Measurements from ENCODE around the gene SUN1.

The SUN1 gene

DNA sequence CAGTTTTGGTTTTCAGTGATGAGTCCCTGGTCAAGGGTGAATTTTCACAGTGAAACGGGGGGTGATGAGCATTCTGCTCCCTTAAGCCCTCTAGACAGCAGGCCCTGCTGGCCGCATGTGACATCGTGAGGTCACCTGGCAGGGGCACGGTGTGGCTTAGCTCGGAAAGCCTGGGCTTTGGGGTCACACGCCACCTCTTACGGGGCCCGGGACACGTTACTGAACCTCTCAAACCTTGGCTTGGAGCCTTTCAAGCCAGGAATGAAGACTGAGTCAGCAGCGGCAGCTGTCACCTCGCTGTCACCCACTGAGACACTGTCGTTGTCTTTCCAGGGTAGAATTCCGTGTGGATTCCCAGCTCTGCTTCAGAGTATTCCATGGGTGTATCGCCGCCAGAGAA, 48.2 kb downstream of the SUN1 start:
- DNase-seq: no peak

DNA sequence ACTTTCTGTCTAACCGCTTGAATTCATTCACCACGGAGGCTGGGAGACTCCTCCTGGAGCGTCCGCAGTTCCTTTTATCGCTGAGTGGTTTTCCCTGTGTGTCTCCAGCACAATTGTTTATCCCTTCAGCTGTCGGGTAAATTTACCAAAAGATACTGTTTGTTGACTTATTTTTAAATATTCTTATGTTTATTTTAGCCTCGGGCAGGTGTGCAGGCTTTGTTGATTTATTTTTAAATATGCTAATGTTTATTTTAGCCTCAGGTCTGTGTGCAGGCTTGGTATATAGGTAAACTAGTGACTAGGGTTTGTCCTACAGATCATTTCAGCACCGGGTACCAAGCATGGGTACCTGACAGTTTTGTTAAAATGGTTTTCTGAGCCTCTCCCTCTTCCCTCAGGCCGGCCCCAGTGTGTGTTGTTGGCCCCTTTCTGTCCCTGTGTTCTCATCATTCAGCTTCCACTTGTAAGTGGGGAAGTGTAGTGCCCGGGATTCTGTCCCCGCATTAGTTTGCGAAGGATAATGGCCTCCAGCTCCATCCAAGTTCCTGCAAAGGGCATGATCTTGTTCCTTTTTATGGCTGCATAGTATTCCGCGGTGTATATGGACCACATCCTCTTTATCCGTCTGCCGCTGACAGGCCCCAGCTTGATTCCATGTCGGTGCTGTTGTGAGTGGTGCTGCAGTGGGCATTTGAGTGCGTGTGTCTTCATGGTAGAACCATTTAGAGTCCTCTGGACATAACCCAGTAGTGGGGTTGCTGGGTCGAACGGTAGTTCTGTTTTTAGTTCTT, 49.4 kb downstream of the SUN1 start:
- DNase-seq: no peak

DNA sequence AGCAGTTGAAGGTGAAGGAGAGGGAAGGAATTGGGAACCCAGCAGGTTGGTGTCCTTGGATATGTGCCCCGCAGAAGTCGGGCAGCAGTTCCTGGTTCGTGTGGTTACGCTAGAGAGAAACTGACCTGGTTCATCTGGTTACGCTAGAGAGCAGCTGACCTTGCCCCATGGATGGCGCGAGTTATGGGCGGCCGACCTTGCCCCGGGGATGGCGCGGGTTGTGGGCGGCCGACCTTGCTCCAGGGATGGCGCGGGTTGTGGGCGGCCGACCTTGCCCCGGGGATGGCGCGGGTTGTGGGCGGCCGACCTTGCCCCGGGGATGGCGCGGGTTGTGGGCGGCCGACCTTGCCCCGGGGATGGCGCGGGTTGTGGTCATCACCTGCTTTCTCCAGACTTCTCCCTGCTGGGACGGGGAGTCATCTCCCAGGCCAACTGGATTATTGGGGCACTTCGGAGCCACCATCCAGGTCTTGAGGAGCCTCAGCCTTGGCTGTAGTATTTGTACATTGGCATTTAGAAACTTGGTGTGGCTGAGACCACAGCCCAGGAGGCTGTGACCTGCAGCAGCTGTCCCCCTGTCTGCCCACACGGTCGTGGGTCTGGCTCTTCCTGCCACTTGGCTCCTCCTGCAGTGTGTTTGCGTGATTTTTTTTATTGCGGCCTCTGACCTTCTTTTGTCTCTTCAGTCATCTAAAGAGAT, 50.2 kb downstream of the SUN1 start:
- no peak for DNase-seq

DNA sequence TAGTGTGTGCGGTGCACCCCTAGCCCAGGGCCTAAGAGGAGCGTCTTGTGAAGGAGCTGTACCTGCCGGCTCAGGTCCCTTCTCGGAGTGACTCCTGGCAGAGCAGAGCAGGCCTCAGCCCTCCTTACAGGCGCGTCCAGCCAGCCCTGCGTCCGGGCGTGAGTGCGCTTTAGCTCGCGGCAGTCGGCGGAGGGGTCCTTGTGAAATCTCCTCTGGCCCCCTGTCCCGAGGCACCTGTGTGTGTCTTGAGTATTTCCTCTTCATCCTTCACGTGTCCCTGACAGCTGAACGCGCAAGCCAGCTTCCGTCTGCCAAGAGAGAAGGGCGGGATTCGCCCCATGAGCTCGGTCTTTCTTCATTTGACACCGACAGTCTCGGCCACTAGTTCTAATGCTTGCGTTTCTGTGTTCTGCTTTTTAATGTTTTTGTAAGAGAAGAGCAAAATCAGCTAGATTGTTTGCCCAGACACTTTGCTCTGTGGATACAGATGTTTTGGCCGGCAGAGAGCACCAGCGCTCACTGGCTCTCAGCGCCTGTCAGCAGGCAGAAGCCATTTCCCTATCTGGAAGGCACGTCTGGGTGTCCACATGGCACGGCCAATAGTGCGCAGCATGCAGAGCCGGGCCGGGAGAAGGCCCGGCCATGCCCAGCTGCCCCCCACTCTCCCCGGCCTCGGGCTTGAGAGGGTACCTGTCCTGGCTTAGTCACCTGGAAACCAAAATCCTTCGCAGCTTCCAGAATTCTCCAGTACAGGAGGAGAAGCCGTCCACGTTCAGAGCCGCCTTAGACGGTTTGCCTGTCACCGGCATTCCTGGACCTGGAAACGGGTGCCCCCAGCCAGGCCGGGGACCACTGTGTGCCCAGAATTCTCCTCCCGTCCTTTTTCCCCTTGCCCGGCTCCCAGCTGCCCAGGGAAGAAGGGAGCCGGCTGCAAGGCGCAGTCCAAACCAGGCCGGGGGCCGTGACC, 51.1 kb downstream of the SUN1 start:
- DNase-seq: no peak

DNA sequence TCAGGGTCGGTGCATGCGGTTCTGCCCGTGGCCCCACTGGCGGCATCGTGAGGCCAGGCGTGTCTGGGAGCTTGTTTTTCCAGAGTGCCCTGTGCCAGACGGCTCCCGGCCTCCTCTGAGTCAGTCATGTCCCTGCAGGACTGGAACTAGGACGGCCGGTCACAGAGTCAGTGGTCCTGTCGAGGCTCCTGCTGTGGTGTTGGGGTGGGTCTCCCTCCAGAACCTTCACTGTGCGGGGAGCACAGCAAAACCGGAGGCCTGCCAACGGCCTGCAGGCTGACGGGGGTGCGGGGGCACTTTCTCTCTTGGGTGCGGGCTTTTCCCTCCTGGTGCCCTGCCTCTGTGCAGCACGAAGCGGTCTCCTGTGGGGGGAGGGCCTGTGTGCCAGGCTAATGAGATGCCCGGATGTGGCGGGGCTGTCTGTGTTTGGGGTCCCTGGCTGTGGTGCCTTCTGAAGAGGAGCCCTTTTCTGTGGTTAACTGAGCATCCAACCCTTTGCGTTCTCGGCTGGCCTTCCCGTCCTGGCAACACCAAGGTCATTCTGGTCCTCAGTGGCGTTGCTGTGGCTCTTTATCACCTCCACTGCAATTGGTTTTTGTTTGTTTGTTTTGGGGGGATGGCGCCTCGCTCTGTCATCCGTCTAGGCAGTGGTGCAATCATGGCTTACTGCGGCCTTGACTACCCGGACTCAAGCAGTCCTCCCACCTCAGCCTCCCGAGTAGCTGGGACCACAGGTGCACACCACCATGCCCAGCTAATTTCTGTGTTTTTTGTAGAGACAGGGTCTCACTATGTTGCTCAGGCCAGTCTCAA, 52.1 kb downstream of the SUN1 start:
- no peak for DNase-seq

DNA sequence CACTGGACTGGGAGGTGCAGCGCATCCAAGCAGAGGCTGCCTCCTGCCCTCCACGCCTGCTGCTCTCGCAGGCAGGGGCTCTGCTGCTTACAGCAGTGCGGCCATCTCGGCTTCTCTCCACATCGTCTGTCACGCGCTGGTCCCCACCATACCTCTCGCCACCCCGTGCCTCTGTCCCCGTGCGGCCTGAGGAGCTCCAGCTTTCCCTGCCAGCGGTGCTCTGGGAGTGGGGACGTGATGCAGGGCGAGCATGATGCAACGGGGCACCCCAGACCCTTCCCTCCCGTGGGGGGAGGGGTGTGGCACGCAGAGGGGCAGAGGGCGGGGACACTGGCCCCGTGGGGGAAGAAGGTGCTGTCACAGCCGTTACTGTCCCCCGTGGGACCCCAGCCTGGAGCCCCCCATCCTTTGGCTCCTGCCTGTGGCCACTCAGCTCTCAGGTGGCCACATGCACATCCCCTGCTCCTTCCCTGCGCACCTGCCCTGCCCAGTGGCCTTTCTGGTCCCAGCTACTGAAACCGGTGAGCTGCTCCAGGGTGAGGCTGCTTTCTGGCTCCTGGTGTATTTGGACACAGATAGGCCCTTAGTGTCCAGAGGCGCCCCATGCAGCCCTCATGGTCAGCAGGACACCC, 53.1 kb downstream of the SUN1 start:
- DNase-seq: no peak

DNA sequence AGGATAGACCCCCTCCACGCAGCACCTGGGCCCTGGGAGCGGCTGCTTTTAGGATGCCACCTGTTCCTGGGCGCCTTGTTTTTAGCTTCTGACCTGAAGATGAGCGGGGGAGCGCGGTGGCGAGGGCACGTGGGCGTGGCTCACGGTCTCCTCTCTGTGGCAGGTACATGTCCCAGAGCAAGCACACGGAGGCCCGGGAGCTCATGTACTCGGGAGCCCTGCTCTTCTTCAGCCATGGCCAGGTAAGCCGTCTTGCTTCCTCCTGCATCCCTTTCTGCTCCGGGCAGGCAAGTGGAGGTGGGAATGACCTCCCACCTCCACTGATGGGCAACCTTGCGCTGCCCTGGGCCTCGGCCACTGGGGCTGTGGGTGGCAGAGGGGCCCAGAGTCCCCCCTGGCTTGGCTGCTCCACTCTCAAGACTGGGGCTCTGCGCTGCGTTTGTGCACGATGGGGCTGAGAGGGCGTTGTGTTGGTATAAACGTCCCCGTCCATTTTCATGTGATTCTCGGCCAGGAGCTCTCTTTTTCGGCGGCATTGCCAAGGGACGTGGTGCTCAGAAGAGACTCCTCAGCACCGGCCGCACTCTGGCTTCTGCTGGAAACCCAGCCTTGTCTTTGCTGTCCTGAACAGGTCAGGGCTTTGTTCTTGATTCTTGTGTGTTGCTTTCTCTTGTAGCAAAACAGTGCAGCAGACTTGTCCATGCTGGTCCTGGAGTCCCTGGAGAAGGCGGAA, 53.8 kb downstream of the SUN1 start:
- DNase-seq: no peak

DNA sequence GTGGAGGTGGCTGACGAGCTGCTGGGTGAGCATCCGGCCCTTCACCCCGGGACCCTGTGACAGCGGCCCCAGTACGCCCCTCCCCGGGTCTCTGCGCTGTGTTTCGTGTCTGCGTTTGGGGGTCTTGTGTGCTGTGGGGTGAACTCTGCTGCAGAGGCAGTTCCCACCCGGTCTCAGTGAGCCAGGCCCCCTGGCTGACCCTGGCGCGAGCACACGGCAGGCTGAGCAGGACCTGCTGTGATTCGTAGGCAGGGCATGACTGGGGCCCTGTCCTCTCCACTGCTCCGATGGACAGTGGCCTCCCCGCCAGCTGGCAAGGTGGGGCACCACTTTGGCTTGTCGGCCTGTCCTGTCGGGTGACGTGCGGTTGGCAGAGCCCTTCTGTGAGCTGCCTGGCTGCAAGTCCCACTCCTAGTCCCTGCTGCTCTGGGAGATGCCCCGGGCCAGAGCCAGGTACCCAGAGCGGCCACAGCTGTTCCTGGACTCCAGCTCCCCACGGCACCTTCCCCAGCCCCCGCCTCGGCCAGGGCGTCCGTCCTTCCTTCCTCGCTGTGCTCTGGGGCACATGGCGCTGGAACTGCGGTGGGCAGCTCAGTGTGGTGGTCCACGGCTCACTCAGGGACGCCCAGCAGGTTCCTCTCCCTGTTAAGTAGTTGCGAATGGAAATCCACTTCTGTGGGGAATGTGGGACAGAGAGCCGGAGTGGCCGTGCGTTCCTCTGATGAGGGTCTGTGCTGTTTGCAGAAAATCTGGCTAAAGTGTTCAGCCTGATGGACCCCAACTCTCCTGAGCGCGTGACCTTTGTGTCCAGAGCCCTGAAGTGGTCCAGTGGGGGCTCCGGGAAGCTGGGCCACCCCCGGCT, 54.6 kb downstream of the SUN1 start:
- DNase-seq: no peak

DNA sequence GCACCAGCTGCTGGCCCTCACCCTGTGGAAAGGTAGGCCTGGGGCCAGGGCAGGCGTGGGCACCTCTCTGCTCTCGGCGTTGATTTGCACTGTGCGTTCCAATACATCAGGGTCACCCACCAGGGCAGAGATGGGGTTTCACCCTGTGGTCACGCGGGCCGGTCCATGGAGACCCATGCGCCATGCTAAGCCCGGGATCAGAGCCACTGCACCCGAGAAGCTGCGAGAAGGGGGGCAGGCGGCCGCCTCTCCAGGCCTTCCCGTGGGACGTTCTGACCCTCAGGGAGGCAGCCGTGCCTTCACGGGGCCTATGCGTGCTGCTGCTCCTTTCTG, 55.2 kb downstream of the SUN1 start:
- DNase-seq: no peak

DNA sequence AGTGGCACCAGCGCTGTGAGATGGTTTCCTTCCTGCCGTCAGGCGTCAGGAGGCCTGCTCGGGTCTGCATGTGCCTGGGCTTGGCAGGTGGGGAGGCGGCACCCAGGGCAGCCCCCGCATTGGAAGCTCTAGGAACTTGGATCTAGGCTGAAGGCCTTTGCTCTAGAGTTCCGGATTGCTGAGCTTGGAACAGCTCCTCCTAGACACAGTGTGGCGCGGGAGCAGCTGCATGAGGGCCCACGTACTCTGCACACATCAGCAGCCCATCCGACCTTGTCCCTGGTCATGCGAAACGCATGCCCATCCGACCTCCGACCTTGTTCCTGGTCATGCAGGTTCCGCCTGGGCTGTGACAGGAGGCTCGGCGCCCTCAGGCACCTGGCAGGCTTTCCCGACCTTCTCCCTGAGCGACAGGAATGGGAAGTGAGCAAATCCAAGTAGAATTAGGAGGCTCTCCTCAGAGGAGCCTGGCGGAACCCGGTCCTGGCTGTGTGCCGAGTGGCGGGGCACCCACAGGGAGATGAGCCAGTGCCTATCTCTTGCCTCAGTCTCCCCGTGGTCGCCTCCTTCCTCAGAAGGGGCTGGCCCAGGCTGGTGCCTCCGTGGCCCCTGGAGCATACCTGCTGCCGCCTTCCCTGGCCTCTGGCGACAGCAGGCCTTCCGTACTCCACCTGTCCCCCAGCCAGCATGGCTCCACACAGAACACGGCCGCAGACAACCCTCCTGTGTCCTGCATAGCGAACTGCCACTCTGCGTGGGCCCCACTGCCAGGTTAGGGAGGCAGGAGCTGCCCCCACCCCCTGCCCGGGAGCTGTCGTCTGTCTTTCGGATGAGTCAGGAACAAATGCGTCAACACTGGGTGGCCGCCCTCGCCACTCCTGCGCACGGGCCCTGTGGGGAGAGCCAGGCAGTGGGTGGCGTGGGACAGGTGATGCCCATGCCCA, 56.1 kb downstream of the SUN1 start:
- DNase-seq: no peak

DNA sequence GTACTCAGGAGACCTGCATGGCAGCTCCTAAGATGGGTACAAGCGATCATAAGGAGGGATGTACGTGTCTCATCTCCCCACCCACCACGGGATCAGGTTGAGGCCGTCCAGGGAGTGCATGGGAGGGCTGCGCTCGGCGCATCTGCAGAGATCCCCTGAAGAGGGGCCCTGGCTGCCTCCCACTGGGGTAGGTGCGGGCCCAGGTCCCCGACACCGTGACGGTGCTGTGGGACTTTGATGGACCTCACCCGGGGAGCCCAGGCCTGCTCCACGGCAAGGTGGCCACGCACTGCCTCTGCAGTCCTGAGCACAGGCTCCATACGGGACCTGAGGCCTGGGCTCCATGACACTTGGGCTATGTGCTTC, 56.7 kb downstream of the SUN1 start:
- no peak for DNase-seq

DNA sequence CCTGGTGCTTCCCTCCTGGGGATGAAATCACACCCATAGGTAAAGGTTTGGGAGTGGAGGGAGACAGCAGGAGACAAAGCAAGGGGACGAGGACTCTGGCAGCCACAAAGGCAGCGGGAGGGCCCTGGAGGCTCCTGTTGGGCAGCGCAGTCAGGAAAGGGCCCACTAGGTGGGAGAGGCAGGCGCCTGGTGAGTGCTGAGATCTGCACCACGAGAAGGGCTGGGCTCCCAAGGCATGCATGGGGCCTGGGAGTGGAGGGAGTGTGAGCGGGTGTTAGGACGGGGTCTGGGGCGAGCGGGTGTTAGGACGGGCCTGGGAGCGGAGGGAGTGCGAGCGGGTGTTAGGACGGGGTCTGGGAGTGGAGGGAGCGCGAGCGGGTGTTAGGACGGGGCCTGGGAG, 57.1 kb downstream of the SUN1 start:
- no peak for DNase-seq

DNA sequence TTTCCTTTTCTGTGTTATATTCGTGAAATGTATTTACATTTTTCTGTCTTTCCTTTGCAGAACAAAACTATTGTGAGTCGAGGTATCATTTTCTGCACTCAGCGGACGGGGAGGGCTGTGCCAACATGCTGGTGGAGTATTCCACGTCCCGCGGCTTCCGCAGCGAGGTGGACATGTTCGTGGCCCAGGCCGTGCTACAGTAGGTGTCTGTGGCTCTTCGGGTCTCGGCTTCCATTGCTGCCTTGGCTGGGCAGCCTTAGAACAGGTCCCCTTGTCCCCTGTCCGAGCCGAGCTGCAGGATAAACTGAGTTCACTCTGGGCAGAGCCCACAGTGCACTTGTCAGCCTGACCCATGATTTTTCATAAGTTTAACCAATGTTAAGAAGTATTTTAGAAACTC, 58.6 kb downstream of the SUN1 start:
- no peak for DNase-seq

DNA sequence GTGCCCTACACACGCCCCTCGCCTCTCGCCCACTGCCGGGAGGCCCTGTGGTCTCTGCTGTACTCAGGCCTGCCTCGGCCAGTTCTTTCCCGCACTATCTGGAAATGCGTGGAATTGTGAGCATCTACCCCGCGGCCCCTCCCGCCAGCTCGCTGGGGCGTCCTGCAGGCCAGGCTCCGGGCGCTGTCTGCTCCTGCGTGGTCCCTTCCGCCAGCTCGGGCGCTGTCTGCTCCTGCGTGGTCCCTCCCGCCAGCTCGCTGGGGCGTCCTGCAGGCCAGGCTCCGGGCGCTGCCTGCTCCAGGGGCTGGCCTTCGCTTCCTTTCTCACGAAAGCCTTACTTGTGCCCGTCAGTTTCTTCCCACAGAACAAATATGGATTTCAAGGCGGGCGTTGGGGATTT, 59.0 kb downstream of the SUN1 start:
- no peak for DNase-seq

DNA sequence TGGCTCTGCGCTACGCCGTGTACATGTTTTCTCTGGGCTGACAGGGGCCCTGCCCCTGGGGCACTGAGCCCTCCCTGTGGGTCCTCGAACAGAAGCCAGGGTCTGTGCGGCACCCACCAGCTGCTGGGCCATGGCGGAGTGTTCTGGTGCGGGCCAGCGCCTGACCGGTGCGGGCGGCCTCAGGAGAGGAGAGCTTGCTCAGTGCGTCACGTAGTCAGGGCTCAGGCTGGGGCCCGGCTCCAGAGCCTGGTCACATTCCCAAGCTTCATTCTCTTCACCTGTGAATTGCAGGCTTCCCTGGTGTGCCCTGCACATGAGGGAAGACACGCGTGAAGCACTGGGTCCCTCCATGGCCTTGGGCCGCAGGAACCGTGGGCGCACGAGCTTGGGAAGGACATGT, 59.5 kb downstream of the SUN1 start:
- no peak for DNase-seq

DNA sequence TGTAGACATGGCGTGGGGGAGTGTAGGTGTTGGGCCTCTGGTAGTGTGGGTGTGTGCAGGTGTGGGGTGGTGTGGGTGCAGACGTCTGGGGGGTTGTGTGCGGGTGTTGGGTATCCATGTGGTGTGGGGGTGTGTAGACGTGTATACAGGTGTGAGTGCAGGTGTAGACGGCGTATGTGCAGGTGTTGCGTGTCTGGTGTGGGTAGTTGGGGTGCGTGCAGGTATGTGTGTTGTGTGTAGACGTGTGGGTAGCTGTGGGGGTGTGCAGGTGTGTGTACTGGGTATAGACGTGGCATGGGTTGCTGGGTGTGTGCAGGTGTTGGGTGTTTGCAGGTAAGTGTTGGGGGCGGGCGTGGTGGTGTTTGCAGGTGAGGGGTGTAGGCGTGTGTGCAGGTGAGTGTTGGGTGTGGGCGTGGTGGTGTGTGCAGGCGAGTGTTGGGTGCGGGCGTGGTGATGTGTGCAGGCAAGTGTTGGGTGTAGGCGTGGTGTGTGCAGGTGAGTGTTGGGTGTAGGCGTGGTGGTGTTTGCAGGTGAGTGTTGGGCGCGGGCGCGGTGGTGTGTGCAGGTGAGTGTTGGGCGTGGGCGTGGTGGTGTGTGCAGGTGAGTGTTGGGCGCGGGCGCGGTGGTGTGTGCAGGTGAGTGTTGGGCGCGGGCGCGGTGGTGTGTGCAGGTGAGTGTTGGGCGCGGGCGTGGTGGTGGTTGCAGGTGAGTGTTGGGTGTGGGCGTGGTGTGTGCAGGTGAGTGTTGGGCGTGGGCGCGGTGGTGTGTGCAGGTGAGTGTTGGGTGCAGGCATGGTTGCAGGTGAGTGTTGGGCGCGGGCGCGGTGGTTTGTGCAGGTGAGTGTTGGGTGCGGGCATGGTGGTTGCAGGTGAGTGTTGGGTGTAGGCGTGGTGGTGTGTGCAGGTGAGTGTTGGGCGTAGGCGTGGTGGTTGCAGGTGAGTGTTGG, 60.6 kb downstream of the SUN1 start:
- DNase-seq: no peak

DNA sequence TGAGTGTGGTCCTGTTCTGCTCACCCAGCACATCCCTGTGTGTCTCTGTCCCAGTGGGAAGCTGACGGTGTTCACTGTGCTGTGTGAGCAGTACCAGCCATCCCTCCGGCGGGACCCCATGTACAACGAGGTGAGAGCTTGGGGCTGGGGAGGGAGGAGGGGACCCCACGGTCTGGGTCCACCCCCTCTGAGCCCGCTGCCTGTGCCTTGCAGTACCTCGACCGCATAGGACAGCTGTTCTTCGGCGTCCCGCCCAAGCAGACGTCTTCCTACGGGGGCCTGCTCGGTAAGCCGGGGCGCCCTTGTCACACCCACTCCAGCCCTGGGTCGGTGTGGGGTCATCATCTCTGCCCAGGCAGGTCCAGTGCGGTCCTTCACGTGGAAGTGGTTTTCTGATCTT, 61.4 kb downstream of the SUN1 start:
- no peak for DNase-seq

DNA sequence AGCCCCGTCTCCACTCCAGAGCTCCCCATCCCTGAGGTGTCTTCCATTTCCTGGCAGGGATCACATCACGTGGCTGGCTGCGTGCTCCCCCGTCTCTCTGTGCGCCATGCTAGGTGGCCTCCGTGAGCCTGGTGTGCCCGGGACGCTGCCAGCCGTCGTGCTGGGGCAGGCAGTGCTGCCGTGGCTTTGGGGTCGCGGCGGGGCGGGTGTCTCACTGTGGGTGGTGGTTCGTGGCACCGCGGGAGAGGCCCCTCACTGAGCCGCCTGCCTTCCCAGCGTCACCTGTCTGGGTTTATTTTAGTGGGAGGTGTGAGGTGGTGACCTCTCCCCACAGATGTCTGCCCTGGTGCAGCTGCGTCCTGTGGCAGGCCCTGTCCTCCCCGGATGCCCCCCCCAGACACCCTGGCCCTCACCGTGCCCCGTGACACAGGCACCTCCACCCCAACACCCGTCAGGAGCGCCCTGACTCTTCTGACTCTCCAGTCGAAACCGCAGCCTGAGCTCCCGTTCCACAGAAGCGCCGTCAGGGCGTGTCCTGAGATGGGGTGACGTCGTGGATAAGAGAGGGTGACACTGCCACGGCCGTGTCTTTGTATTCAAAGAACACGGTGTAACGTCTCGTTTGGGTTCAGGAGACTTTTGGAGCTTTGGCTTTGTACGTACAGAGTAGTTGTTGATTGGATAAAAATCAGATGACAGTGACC, 62.0 kb downstream of the SUN1 start:
- DNase-seq: no peak

Measured in suppressor macrophage treated with lipopolysaccharide for 1 hour (primary cell).